Astrocyte of the spinal cord (primary cell): ENCODE measurements around the gene MDM4.

ENCODE experiments used
- DNase-seq: peaks from one replicate; pipeline ENCODE4 v3.0.0; 2011; ENCODE audit warnings: low read depth, low spot score
- H3K4me3 ChIP-seq: 2 replicates; pipeline ENCODE4 v1.5.1; 2011; ENCODE audit warnings: low read depth, mild to moderate bottlenecking, low read length, moderate library complexity
- CTCF ChIP-seq: IDR thresholded peaks from 2 replicates; pipeline ENCODE4 v1.5.1; 2012; ENCODE audit warnings: low read depth, mild to moderate bottlenecking, low read length, inconsistent platforms
- in situ Hi-C: cut with HindIII; loops from 2 replicates; pipeline ENCODE4 v1.10.0; 2017; ENCODE audit warnings: low sequenced_read_pairs

The MDM4 gene

GRCh38 chr1:204598319-204598969 lies 82.2 kb downstream of the MDM4 start:
- H3K4me3 ChIP-seq: no peak overlapping the region
- in situ Hi-C loops: no loop called here
- no peak for TF ChIP-seq CTCF
- no peak for DNase-seq

- no peak overlapping the region for H3K4me3 ChIP-seq
- no peak for TF ChIP-seq CTCF
Observed at GRCh38 chr1:204599098-204599497, 82.9 kb downstream of the MDM4 start.

GRCh38 chr1:204599596-204599995 lies 83.4 kb downstream of the MDM4 start:
- no peak for DNase-seq
- no peak overlapping the region for H3K4me3 ChIP-seq
- TF ChIP-seq CTCF: no peak
- in situ Hi-C loops: no loop called here

More at GRCh38 chr1:204599098-204599497, 82.9 kb downstream of the MDM4 start:
- in situ Hi-C loops: no loop called here
- DNase-seq: no peak

GRCh38 chr1:204600203-204600602 lies 84.0 kb downstream of the MDM4 start:
- DNase-seq: no peak
- H3K4me3 ChIP-seq: no peak overlapping the region
- in situ Hi-C loops: no loop called here
- TF ChIP-seq CTCF: no peak

- in situ Hi-C loops: no loop called here
- TF ChIP-seq CTCF: no peak
- no peak overlapping the region for H3K4me3 ChIP-seq
- no peak for DNase-seq
Observed at GRCh38 chr1:204600968-204601367, 84.8 kb downstream of the MDM4 start.

GRCh38 chr1:204602111-204602579 lies 85.9 kb downstream of the MDM4 start:
- no peak overlapping the region for H3K4me3 ChIP-seq
- DNase-seq: no peak
- no peak for TF ChIP-seq CTCF
- in situ Hi-C loops: no loop called here
